ENCODE results near the gene PRSS57.

PRSS57 gene

GRCh38 chr19:653425-653824, 41.8 kb downstream of the PRSS57 start:
- in situ Hi-C loops (cut with HindIII; ENCODE audit: low sequenced_read_pairs), result no loop called here

DNA sequence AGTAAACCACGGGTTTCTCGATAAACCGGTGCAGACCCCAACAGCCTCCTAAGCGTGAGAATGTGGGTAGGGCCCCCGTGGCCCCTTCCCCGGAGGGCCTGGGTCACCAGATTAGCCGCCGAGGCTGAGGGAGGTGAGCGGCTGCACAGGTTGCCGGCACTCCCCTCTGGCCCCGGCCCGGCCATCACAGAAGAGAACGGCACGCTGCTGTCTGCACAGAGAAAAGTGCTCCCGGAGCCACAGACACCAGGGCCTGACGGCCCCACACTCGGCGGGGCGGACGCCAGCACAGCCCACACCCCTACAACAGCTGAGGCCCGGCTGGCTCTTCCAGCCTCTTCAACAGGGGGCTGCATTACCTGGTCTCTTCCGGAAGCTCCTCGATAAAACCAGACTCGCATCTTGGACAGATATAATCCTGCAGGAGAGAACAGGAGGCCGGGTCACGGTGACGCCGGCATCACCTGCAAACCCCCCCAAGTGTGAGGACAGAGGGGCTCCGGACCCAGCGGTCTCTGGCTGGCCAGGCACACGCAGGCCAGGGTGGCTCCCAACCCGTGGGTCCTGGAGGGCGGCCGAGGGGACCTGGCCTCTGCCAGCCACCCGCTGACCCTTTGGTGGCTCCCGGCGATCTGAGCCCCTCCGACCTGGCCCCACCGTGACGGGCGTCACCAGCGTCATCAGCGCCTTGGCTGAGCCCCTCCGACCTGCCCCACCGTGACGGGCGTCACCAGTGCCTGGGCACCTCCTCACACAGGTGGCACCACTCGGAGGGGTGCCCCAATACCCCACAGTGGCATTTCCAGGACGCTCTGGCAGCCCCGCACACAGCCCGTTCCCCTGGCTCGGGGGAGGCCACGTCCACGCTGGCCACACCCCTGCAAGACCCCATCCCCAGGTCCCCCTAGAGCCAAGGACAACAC, 42.5 kb downstream of the PRSS57 start:
- in situ Hi-C loops (cut with HindIII; ENCODE audit: low sequenced_read_pairs), result no loop called here

GRCh38 chr19:651991-652390, 43.3 kb downstream of the PRSS57 start:
- in situ Hi-C loops (cut with HindIII; ENCODE audit: low sequenced_read_pairs), result no loop called here

- in situ Hi-C loops (cut with HindIII; ENCODE audit: low sequenced_read_pairs), result no loop called here
Measured at GRCh38 chr19:651114-651818, 44.0 kb downstream of the PRSS57 start.

- in situ Hi-C loops (cut with HindIII; ENCODE audit: low sequenced_read_pairs), result no loop called here
Measured at GRCh38 chr19:650121-650520, 45.1 kb downstream of the PRSS57 start.

GRCh38 chr19:648904-649801, 46.1 kb downstream of the PRSS57 start:
- in situ Hi-C loops (cut with HindIII; ENCODE audit: low sequenced_read_pairs), result no loop called here

DNA sequence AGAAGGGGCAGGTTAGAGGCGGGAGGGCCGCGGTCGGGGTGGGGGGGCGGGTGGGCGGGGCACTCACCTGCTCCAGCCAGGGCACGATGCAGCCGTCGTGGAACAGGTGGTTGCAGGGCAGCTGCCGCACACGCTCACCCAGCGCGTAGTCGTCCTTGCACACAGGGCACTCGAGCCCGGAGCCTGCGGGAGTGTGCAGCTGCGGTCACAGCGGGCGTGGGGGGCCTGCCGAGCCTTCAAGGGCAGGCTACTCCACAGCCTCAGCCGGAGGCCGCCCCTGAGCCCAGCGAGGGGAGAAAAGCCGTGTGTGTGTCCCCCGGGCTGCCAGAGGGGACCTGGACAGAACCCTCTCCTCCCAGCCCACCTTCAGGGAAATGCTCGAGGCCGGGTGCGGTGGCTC, 46.9 kb downstream of the PRSS57 start:
- in situ Hi-C loops (cut with HindIII; ENCODE audit: low sequenced_read_pairs), result no loop called here

GRCh38 chr19:647566-648284, 47.5 kb downstream of the PRSS57 start:
- in situ Hi-C loops (cut with HindIII; ENCODE audit: low sequenced_read_pairs), result no loop called here

- in situ Hi-C loops (cut with HindIII; ENCODE audit: low sequenced_read_pairs), result no loop called here
Measured at GRCh38 chr19:646779-647565, 48.3 kb downstream of the PRSS57 start.

GRCh38 chr19:645912-646778, 49.1 kb downstream of the PRSS57 start:
- in situ Hi-C loops (cut with HindIII; ENCODE audit: low sequenced_read_pairs), result no loop called here

DNA sequence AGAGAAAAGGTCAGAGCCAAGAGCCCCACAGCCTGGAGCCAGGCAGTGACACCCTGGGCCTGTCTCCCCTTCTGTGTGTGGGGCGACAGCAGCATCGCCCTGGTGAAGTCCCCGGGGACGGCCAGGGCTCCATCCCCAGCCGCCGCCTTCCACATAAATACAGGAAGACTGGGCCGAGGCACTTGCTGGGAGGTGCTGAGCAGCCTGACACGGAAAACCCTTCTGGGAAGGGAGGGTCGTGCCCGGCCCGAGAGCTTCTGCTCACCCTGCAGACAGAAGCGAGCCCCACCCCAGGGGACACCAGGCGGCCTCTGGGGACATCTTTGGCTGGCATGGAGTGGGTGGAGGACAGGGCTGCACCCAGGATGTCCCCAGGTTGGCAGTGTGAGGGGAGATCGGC, 50.5 kb downstream of the PRSS57 start:
- in situ Hi-C loops (cut with HindIII; ENCODE audit: low sequenced_read_pairs), result no loop called here

- in situ Hi-C loops (cut with HindIII; ENCODE audit: low sequenced_read_pairs), result no loop called here
Measured at GRCh38 chr19:644363-644762, 50.9 kb downstream of the PRSS57 start.

DNA sequence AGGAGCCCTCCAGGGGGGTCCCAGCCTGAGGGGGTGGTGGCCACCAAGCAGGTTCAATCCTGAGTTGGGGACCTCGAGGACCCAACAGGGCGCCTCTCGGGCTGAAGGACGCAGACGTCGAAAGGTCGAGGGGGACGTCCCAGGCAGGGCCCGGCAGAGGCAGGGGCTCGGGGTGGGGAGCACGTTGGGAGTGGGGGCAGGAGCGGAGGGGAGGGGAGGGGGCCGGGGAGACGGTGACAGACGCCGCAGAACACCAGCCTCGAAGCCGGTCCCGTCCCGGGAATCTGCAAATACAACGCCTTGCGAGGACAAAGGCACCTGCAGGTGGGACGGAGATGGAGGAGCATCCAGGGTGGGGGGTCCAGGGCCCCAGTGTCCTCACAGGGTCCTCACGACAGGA, 51.5 kb downstream of the PRSS57 start:
- in situ Hi-C loops (cut with HindIII; ENCODE audit: low sequenced_read_pairs), result no loop called here

- in situ Hi-C loops (cut with HindIII; ENCODE audit: low sequenced_read_pairs), result no loop called here
Measured at GRCh38 chr19:642767-643727, 52.2 kb downstream of the PRSS57 start.

GRCh38 chr19:641702-642101, 53.5 kb downstream of the PRSS57 start:
- in situ Hi-C loops (cut with HindIII; ENCODE audit: low sequenced_read_pairs), result no loop called here

DNA sequence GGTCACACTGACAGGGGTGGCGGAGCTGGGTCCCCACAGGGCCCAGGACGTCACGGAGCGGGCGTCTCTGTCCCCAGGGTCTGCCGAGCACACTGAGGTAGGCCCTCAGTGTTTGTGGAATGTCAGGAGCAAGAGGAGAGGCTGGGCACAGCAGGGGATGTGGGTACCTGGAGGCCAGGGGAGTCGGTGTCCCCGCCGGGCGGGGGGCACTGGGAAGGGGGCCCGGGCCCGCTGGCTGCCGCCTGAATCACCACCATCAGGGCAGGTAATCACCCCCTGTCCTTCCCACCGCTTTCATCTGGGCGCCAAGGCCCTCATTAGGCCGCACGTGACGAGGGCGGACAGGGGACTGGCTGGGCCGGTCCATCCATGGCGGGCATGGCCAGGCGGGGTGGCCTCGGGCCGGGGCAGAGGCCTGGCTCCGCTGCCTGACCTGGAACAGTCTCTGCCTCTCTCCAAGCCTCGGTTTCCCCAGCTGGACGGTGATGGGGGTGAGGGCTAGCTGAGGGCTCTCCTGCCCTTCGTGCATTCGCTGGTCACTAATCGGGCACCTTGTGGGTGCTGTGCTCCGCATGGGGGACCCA, 54.6 kb downstream of the PRSS57 start:
- in situ Hi-C loops (cut with HindIII; ENCODE audit: low sequenced_read_pairs), result no loop called here

DNA sequence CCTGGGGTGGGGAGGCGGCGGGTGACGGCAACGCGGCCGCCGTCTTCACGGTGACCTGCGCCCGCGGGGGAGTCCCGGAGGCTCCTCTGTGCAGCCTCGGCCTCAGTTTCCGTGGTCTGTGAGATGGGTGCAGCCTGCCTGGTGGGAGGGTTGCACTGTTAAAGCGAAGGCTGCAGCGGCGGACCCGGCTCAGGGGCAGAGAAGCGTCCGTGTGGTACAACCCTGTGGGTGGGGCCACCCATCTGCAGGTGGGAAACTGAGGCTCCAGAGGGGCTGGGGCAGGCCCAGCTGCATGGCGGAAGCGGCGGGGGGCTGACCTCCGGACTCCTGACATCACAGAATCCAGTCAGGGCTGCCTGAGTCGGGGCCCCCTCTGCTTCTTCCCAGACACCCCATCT, 55.1 kb downstream of the PRSS57 start:
- in situ Hi-C loops (cut with HindIII; ENCODE audit: low sequenced_read_pairs), result no loop called here

All from DLD1 (cell line).